Bronchial epithelial cell (primary cell): ENCODE measurements around the gene AGBL4. TPM values are rescaled to one million over a fixed set of nuclear protein-coding genes. Genes with fewer than 3 reads are reported as not detected.

Experiments used
- DNase-seq: peaks from one replicate; pipeline ENCODE4 v3.0.0-alpha.2; 2010; ENCODE audit warnings: low read depth
- FAIRE-seq: peaks from 2 replicates; lab custom pipeline; 2011; peaks lifted over from hg19 to GRCh38; lab: Jason Lieb, UNC
- H3K27me3 ChIP-seq: 2 replicates; pipeline ENCODE4 v1.5.1; 2011; ENCODE audit warnings: low read length; ENCODE audit not compliant: control insufficient read depth, insufficient read depth
- H3K36me3 ChIP-seq: 2 replicates; pipeline ENCODE4 v1.5.1; 2011; ENCODE audit warnings: low read length; ENCODE audit not compliant: control insufficient read depth, insufficient read depth
- H3K4me3 ChIP-seq: 2 replicates; pipeline ENCODE4 v1.5.1; 2011; ENCODE audit warnings: mild to moderate bottlenecking, low read depth, low read length, control low read depth
- CTCF ChIP-seq: IDR thresholded peaks from 2 replicates; pipeline ENCODE4 v1.5.1; 2011; ENCODE audit warnings: mild to moderate bottlenecking, moderate library complexity, low read length, control low read depth, inconsistent platforms; ENCODE audit not compliant: insufficient read depth, severe bottlenecking
- total RNA-seq: library from RNA; depleted of rRNA; stranded (reverse); fragments of >200 nt; gene quantifications from 2 replicates; pipeline ENCODE4 v1.2.1, GENCODE V29; 2014

Gene AGBL4
- total RNA-seq, 1 donor from 2014 or later: not detected

- TF ChIP-seq CTCF: no peak
- H3K4me3 ChIP-seq: no peak overlapping the region
- FAIRE-seq (no peak), DNase-seq (no peak)
- H3K36me3 ChIP-seq: no peaks in the 10 kb centered on the region
- no peaks in the 10 kb centered on the region for H3K27me3 ChIP-seq
Measured at GRCh38 chr1:48739091-48739490, 1284.7 kb downstream of the AGBL4 start.

DNA sequence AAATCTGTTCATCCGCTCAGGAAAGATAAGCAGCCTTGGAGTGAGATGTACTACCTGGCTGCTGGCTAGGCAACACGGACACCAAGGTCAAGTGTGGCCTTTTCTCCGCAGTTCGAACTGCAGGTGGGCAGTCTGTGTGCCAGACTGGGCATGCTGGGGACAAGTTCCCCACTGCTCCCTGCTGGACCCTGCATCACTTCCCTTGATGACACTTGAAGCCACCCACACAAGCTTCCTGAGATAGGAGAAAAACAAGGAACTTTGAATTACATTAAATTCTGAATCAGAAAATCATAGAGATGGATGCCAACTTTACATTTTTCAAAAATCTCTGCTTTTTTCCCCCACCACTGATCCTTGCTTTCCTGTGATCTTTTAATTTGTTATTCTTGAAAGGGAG is 1285.4 kb downstream of the AGBL4 start:
- H3K4me3 ChIP-seq: no peak overlapping the region
- DNase-seq (no peak), FAIRE-seq (no peak)
- H3K27me3 ChIP-seq: no peaks in the 10 kb centered on the region
- no peaks in the 10 kb centered on the region for H3K36me3 ChIP-seq
- no peak for TF ChIP-seq CTCF

- Histone ChIP-seq H3K4me3 (no peak overlapping the region), H3K36me3 (no peaks in the 10 kb centered on the region), H3K27me3 (no peaks in the 10 kb centered on the region)
- TF ChIP-seq CTCF: no peak
- FAIRE-seq: no peak
- no peak for DNase-seq
Measured at GRCh38 chr1:48735796-48736195, 1288.0 kb downstream of the AGBL4 start.

- H3K27me3 ChIP-seq: no peaks in the 10 kb centered on the region
- DNase-seq: no peak
- no peak overlapping the region for H3K4me3 ChIP-seq
- no peaks in the 10 kb centered on the region for H3K36me3 ChIP-seq
- no peak for TF ChIP-seq CTCF
- no peak for FAIRE-seq
Measured at GRCh38 chr1:48730164-48730910, 1293.4 kb downstream of the AGBL4 start.

DNA sequence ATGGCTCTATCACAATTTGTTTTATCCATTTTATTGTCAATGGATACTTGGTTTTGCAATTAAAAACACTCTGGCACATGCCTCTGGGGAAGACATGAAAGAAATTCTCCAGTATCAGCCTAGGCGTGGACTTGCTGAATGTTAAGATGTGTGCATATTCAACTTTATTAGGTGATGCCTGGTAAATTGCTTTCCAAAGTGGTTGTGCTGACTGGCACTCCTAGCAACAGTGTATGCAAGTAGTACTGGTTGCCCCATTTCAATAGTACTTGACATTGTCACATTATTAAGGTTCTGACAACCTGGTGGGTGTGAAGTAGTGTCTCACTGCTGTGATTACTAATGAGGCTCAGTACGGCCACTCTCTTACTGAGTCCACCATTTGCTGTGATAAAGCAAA is 1295.2 kb downstream of the AGBL4 start:
- H3K36me3 ChIP-seq: no peaks in the 10 kb centered on the region
- FAIRE-seq: no peak
- H3K27me3 ChIP-seq: no peaks in the 10 kb centered on the region
- no peak overlapping the region for H3K4me3 ChIP-seq
- no peak for DNase-seq
- no peak for TF ChIP-seq CTCF
